Adipocyte (in vitro differentiated cells): ENCODE measurements around the gene KCNA10.

Experiments used
- DNase-seq: peaks from one replicate; pipeline ENCODE4 v3.0.0-alpha.2; 2015; ENCODE audit warnings: low read depth
- H3K27me3 ChIP-seq: replicated peaks from 2 replicates; pipeline ENCODE4 v1.7.0; 2013; ENCODE audit warnings: mild to moderate bottlenecking, low read length, moderate library complexity; ENCODE audit not compliant: control insufficient read depth, insufficient read depth
- H3K36me3 ChIP-seq: 2 replicates; pipeline ENCODE4 v1.7.0; 2013; ENCODE audit warnings: low read length, mild to moderate bottlenecking, moderate library complexity; ENCODE audit not compliant: control insufficient read depth, insufficient read depth, severe bottlenecking
- H3K4me1 ChIP-seq: 2 replicates; pipeline ENCODE4 v1.7.0; 2013; ENCODE audit warnings: mild to moderate bottlenecking, low read length, moderate library complexity; ENCODE audit not compliant: control insufficient read depth, insufficient read depth
- H3K4me3 ChIP-seq: 2 replicates; pipeline ENCODE4 v1.7.0; 2013; ENCODE audit warnings: mild to moderate bottlenecking, low read length, moderate library complexity
- H3K9ac ChIP-seq: 2 replicates; pipeline ENCODE4 v1.7.0; 2013; ENCODE audit warnings: mild to moderate bottlenecking, low read length, moderate library complexity
- H3K9me3 ChIP-seq: 2 replicates; pipeline ENCODE4 v1.7.0; 2013; ENCODE audit warnings: mild to moderate bottlenecking, low read length, moderate library complexity; ENCODE audit not compliant: control insufficient read depth

The KCNA10 gene

DNA sequence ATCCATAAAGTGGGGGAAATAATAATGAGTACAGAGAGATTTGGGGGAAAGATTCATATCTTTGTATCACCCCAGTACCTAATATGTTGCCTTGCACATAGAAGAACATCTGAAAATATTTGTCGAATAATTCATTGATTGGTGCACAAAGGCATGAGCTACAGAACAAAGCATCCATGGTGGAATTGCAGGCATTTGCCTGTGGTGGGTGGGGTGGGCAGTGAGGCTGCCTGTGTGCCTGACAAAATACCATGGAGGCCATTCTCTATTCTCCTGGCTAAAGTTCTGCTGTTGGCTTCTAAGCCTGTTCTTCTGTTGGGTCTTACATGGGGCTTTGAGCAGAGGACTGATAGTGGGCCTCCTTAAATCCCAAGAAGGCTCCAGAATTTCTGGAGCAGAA is 10.0 kb upstream of the KCNA10 start:
- Histone ChIP-seq H3K9ac (no peak overlapping the region), H3K36me3 (no peaks in the 10 kb centered on the region), H3K4me3 (no peak overlapping the region), H3K4me1 (peaks cover 11% of the 10 kb centered on the region), H3K9me3 (no peaks in the 10 kb centered on the region), H3K27me3 (peaks cover 96% of the 10 kb centered on the region)
- DNase-seq, result no peak

DNA sequence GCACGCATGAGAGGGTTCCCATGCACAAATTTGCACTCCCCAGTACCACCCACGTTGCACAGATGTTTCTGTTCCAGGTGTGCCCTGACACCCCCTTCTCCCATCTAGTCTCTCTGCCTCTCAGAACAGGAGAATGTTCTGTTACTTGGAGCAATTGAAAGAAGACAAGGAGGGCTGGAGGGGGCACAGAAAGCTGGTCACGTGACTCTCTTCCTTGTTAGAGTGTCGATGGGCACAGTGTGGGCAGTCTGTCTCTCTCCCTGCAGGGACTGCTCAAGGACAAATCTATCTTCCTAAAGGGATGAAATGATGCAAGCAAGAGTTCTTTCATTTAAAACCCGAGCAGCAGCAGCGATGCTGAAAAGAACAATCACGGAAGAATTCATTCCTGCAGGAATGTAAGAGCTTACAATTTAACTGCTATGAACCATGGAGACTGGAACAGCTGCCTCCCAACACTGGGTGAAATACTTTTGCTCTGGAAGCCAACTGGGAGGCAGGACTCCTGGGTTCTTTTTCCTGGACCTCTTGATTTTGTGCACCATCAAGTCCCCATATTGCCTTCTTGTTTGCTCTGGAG is 7.3 kb upstream of the KCNA10 start:
- H3K36me3 ChIP-seq, result no peaks in the 10 kb centered on the region
- peaks cover 28% of the 10 kb centered on the region for H3K4me1 ChIP-seq
- H3K27me3 ChIP-seq, result peaks cover 73% of the 10 kb centered on the region
- no peak for DNase-seq
- no peak overlapping the region for H3K4me3 ChIP-seq
- H3K9me3 ChIP-seq, result no peaks in the 10 kb centered on the region
- no peak overlapping the region for H3K9ac ChIP-seq

DNA sequence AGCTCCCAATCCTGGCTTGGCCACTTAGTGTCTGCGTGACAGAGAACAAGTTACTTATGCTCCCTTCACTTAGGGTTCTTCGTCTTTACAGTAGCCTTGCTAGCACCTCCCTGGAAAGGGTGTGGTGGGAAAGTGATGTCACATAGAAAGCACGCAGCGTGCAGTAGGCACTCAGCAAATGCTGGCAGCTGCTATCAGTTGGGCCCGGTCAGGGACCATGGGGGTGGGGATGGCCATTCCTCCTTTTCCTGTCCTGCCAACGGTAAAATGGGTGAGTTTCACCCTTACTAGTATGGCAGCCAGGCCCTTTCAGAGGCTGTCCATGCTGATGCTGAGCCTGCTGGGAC is 6.2 kb upstream of the KCNA10 start:
- no peak overlapping the region for H3K4me3 ChIP-seq
- H3K36me3 ChIP-seq, result no peaks in the 10 kb centered on the region
- H3K9ac ChIP-seq, result no peak overlapping the region
- no peak for DNase-seq
- H3K4me1 ChIP-seq, result peaks cover 28% of the 10 kb centered on the region
- H3K27me3 ChIP-seq, result peaks cover 73% of the 10 kb centered on the region
- no peaks in the 10 kb centered on the region for H3K9me3 ChIP-seq

DNA sequence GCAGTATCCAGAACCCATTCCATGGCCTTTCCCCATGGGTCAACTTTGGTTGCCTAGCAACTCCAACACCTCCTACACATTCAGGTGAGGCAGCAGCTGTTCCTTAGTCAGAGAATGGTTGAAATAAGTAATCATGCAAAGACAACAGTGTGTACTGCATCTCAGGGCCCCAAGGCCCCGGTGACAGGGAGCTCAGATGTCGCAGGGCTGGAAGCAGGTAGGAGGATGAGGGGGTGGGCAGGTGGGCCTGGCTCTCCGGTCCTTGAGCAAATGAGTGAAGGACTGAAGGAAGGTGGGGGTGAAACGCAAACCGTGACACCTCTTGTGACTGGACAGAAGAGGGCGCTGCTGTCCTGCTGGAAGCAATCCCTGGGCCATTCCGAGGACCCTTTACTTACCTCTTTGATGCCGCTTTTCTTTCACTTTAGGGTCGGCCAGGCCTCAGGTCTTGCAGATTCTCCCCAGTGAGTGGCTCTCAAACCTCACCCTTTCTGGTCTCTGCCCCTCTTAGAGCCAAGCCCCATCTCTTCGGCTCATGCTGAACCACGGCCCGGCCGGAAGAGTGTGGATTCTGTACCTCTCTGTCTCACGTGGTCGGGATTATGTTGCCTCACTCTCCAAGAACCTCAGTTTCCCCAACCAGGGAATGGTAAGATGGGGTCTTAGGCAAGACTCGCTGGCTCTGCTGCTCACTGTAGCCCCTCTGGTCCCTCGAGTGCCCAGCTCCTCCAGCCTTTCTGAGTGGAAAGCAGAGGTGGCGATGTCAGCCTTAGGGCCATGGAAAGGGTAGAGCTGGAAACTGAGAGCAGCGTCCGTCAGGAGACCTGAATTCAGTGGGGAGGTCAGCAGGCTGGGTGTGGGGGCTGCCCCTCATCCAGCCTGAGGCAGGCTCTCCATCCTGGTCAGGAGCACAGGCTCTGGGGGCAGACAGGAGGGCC is 5.6 kb upstream of the KCNA10 start:
- no peak overlapping the region for H3K4me3 ChIP-seq
- no peaks in the 10 kb centered on the region for H3K36me3 ChIP-seq
- H3K9ac ChIP-seq, result no peak overlapping the region
- H3K27me3 ChIP-seq, result peaks cover 73% of the 10 kb centered on the region
- no peaks in the 10 kb centered on the region for H3K9me3 ChIP-seq
- peak; percentile 53 for DNase-seq
- H3K4me1 ChIP-seq, result peaks cover 28% of the 10 kb centered on the region

DNA sequence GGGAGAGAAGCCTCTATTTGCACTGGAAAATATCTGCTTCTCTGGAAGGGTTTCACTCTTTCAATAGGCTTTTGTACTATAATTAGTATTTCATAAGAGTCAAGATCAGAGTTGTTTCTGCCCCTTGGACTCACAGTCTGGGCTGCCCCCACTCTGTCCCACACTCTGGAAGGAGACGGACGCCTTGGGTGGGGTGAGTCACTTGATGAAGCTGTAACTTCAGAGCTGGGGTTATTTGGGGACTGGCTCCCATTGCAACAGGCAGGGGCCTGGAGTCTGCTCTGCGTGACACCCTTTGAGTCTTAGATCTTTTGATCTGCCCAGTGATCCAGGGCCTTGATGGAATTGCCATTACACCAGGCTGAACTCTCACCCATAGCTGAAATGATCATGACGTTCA is 4.0 kb upstream of the KCNA10 start:
- Histone ChIP-seq H3K4me3 (no peak overlapping the region), H3K4me1 (peaks cover 28% of the 10 kb centered on the region), H3K9me3 (no peaks in the 10 kb centered on the region), H3K9ac (peak overlapping the region; percentile 55), H3K36me3 (no peaks in the 10 kb centered on the region), H3K27me3 (peaks cover 63% of the 10 kb centered on the region)
- DNase-seq, result no peak

DNA sequence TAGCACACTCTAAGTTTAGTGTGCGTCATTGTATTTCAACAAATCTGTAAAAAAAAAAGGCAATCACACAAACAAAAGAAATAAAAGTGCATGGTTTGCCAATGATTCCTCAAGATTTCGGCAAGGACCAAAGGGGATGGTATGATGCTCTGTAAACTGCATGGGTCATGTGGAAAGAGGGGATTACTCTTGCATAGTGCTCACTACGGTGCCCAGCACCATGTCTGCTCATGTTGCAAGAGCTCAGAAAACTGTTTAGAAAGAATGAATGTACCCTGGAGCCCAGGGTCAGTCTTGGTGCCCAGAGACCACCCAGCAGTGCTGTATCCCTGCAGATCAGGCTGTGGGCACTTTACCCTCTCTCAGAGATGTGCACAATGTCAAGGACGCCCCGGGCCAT is 3.6 kb upstream of the KCNA10 start:
- H3K9me3 ChIP-seq, result no peaks in the 10 kb centered on the region
- peaks cover 62% of the 10 kb centered on the region for H3K27me3 ChIP-seq
- peaks cover 28% of the 10 kb centered on the region for H3K4me1 ChIP-seq
- no peaks in the 10 kb centered on the region for H3K36me3 ChIP-seq
- H3K4me3 ChIP-seq, result no peak overlapping the region
- H3K9ac ChIP-seq, result peak overlapping the region; percentile 55
- no peak for DNase-seq

DNA sequence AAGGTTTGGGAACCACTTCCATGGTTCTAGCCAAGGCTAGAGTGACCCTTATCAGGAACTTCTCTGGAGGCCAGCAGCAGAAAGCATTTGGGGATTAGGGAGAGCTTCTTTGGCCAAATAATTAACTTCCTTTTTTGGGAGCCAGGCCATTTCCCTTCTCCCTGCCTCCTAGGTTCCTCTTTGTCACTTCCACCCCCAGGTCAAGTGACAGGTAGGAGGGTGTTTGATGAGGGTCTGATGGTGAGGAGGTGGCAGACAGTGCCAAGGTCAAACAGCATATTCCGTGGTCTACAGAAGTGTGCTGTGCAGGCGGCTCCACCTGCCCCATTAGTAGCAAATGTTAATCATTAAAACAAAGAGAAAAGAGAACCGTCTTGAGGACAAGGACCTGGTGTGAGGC is 1.9 kb upstream of the KCNA10 start:
- no peak for DNase-seq
- H3K36me3 ChIP-seq, result no peaks in the 10 kb centered on the region
- H3K4me3 ChIP-seq, result no peak overlapping the region
- H3K9me3 ChIP-seq, result no peaks in the 10 kb centered on the region
- H3K4me1 ChIP-seq, result peaks cover 28% of the 10 kb centered on the region
- H3K9ac ChIP-seq, result no peak overlapping the region
- peaks cover 51% of the 10 kb centered on the region for H3K27me3 ChIP-seq

DNA sequence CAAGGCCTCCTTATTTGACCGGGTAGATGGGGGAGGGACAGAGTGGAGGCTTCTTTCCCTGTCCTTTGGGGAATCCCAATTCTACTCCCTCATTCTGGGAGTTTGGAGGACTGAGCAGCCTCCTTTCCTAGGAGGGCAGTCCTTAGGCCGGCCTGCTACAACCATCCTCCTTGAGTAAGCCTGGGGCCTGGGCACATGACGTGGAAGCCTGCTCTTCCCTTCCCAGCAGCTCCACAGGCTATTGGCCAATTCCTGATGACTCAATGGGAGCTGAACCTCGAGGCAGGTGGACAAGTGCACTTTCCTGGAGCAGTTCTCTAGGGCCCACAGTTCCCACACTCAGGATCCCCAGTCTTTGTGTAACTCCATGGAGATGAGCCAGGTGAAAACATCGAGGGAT is 3.1 kb downstream of the KCNA10 start:
- peaks cover 8% of the 10 kb centered on the region for H3K9me3 ChIP-seq
- no peak overlapping the region for H3K4me3 ChIP-seq
- H3K36me3 ChIP-seq, result no peaks in the 10 kb centered on the region
- DNase-seq, result no peak
- H3K4me1 ChIP-seq, result no peaks in the 10 kb centered on the region
- H3K9ac ChIP-seq, result no peak overlapping the region
- peaks cover 27% of the 10 kb centered on the region for H3K27me3 ChIP-seq

DNA sequence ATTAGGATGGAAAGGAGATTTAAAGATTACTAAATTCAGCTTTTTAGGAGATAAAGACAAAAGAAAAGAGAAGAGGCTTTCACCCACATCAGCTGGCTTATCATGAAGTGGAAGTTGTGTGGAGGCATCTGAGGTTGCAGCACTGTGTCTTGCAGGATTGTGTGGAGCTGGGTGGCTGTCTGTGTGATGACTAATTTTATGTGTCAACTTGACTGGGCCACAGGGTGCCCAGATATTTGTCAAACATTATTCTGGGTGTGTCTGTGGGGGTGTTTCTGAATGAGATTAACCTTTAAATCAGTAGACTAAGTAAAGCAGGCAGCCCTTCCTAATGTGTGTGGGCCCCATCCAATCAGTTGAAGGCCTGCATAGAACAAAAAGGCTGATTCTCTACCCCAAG is 3.9 kb downstream of the KCNA10 start:
- H3K9me3 ChIP-seq, result peaks cover 8% of the 10 kb centered on the region
- no peak for DNase-seq
- H3K4me3 ChIP-seq, result no peak overlapping the region
- H3K27me3 ChIP-seq, result peaks cover 26% of the 10 kb centered on the region
- H3K36me3 ChIP-seq, result no peaks in the 10 kb centered on the region
- H3K9ac ChIP-seq, result no peak overlapping the region
- H3K4me1 ChIP-seq, result no peaks in the 10 kb centered on the region

DNA sequence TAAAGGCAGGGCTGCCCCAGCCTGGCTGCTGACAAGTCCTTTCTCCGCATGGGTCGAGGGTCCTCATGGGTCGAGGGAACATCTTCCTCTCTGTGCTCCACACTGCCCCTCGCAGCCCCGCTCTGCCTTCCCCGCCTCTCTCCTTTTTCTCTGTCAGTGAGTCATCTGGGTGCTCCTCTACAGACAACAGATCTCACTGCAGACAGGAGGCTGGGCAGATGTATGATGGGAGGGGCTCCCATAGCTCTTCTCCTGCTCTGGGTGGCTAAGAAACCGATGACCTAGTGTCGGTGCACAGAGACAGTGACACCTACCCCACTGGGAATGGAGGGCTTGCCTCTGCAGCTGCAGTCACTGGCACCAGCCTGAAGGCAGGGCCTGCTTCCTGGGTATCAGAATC is 5.5 kb downstream of the KCNA10 start:
- Histone ChIP-seq H3K4me3 (no peak overlapping the region), H3K4me1 (no peaks in the 10 kb centered on the region)
- DNase-seq, result no peak

DNA sequence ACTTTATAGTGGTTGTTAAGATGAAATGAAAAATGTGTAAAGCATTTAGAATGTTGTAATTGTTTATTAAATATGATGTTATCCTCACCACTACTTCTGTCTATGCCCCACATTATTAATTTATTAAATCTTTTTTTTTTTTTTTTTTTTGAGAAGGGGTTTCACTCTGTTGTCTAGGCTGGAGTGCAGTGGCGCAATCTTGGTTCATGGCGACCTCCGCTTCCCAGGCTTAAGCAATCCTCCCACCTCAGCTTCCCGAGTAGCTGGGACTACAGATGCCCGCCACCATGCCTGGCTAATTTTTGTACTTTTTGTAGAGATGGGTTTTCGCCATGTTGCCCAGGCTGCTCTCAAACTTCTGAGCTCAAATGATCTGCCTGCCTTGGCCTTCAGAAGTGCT is 7.5 kb downstream of the KCNA10 start:
- Histone ChIP-seq H3K36me3 (no peaks in the 10 kb centered on the region), H3K4me3 (no peak overlapping the region), H3K9ac (no peak overlapping the region), H3K27me3 (peaks cover 26% of the 10 kb centered on the region), H3K4me1 (no peaks in the 10 kb centered on the region), H3K9me3 (peaks cover 8% of the 10 kb centered on the region)
- DNase-seq, result no peak

More for the DNA sequence above, 5.5 kb downstream of the KCNA10 start:
- no peak overlapping the region for H3K9ac ChIP-seq
- no peaks in the 10 kb centered on the region for H3K36me3 ChIP-seq
- H3K9me3 ChIP-seq, result peaks cover 8% of the 10 kb centered on the region
- peaks cover 26% of the 10 kb centered on the region for H3K27me3 ChIP-seq
